Activated CD8-positive, alpha-beta T cell treated with anti-CD3 and anti-CD28 coated beads for 36 hours (primary cell): ENCODE data around the gene ROR2. TPM values are rescaled to one million over a fixed set of nuclear protein-coding genes. Genes with fewer than 3 reads are reported as not detected.

ENCODE experiments used
- ATAC-seq: fragments of 200-7000 bp; cut with Tn5 transposase; one replicate; pipeline ENCODE4 v1.10.0; 2021; ENCODE audit warnings: mild to moderate bottlenecking, moderate library complexity
- CTCF ChIA-PET: fragments of 350-600 bp; sonication (Branson Sonifier 250); formaldehyde crosslinking; loops from one replicate; lab custom pipeline; 2021; ENCODE audit warnings: antibody characterized with exemption; lab: Charles Lee
- POLR2A ChIA-PET: fragments of 350-600 bp; sonication (Branson Sonifier 250); formaldehyde crosslinking; loops from one replicate; lab custom pipeline; 2021; ENCODE audit warnings: antibody characterized with exemption; lab: Charles Lee
- DNase-seq: peaks from one replicate; pipeline ENCODE4 v3.0.0-alpha.2; 2020
- H3K27ac Mint-ChIP-seq: one replicate; pipeline ENCODE4 v1.8.0; 2021; ENCODE audit warnings: mild to moderate bottlenecking, mixed read lengths
- H3K27me3 Mint-ChIP-seq: one replicate; pipeline ENCODE4 v1.8.0; 2021; ENCODE audit warnings: mixed read lengths
- H3K36me3 Mint-ChIP-seq: one replicate; pipeline ENCODE4 v1.8.0; 2021; ENCODE audit warnings: low read depth, mixed read lengths
- H3K4me1 Mint-ChIP-seq: one replicate; pipeline ENCODE4 v1.8.0; 2021; ENCODE audit warnings: low read depth, mixed read lengths
- H3K4me3 Mint-ChIP-seq: one replicate; pipeline ENCODE4 v1.8.0; 2021; ENCODE audit warnings: mild to moderate bottlenecking, moderate library complexity, mixed read lengths
- H3K9me3 Mint-ChIP-seq: one replicate; pipeline ENCODE4 v1.8.0; 2021; ENCODE audit warnings: mixed read lengths
- intact Hi-C: fragments of 100-400 bp; cut with micrococcal nuclease; formaldehyde crosslinking; loops from one replicate; pipeline ENCODE4 v1.10.0; 2022
- total RNA-seq, 2 experiments: library from RNA; stranded (reverse); gene quantifications; one replicate each; pipeline ENCODE4 v1.2.3, GENCODE V29; 2021
- TF ChIP-seq, protein P1 (sequence below): fragments of 200-600 bp; IDR thresholded peaks from one replicate; pipeline ENCODE4 v1.8.0; 2022; ENCODE audit warnings: antibody characterized with exemption, mild to moderate bottlenecking

The ROR2 gene
- total RNA-seq, 2 experiments from 2014 or later: not detected

DNA sequence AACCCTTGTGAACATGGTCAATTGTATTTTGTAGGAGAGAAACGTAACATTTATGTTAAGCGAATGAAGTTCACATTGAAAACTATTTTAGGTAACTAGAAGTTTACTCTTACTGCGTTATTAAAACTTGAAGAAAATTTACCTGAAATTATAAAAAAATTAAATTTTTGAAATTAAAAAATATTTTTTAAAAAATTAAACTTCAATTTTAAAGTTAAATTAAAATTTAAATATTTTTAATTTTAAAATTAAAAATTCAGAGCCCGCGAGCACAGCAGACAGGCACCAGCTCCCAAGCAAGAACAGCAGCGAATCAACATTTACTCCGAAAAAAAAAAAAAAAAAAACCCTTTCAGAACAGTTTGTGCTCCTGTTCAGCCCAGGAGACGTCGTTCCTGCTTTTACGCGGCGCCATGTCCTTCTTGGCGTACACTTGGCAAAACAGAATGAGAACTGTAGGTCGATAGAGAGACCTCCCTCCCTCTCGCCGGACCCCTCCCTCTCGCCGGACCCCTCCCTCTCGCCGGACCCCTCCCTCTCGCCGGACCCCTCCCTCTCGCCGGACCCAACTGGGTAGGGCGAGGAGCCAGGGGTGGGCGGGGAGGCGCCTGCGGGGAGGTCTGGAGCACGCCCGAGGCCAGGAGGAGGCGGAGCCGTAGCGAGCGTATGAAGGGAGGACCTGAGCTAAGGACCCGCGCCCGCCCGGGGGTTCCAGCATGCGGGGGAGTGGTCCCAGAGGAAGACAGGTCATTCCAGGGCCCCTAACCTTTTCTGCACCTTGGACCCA lies 235.8 kb downstream of the ROR2 start:
- no peaks in the 10 kb centered on the region for H3K36me3 Mint-ChIP-seq
- ATAC-seq (peak; percentile 21), DNase-seq (peak; percentile 48)
- peaks cover 7% of the 10 kb centered on the region for H3K4me1 Mint-ChIP-seq
- intact Hi-C loops: no loop called here
- peaks cover 30% of the 10 kb centered on the region for H3K27me3 Mint-ChIP-seq
- H3K27ac Mint-ChIP-seq: no peak overlapping the region
- ChIA-PET POLR2A (no interaction called here), CTCF (no interaction called here)
- H3K9me3 Mint-ChIP-seq: peaks cover 5% of the 10 kb centered on the region
- TF ChIP-seq, protein P1, sequence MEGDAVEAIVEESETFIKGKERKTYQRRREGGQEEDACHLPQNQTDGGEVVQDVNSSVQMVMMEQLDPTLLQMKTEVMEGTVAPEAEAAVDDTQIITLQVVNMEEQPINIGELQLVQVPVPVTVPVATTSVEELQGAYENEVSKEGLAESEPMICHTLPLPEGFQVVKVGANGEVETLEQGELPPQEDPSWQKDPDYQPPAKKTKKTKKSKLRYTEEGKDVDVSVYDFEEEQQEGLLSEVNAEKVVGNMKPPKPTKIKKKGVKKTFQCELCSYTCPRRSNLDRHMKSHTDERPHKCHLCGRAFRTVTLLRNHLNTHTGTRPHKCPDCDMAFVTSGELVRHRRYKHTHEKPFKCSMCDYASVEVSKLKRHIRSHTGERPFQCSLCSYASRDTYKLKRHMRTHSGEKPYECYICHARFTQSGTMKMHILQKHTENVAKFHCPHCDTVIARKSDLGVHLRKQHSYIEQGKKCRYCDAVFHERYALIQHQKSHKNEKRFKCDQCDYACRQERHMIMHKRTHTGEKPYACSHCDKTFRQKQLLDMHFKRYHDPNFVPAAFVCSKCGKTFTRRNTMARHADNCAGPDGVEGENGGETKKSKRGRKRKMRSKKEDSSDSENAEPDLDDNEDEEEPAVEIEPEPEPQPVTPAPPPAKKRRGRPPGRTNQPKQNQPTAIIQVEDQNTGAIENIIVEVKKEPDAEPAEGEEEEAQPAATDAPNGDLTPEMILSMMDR: no peak
- peak overlapping the region; percentile 47 for H3K4me3 Mint-ChIP-seq

DNA sequence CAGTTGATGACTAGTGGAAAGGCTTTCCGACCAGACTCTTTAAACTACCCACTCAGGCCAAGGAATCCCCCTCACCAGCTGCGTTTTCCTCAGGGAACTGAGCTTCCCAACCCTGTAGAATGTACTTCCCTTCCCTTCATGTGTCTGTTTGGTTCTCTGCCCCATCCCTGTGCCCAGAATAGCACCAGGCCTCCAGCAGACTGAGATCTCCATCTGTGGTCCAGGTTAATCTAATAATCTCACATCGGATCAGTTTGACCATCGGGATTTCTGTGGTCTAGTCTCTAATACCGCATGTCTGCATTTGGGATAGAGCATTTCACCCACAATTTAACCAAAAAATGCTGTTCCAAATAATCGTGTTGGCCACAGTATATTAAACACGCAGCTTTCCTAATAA lies 237.2 kb downstream of the ROR2 start:
- ChIA-PET CTCF (interaction anchor here (1.5 kb wide), 1 partner anchor 21 kb away, joined by 5 read pairs; no protein-coding TSS in a partner anchor), POLR2A (interaction anchor here (0.7 kb wide), 1 partner anchor 153 kb away, joined by 3 read pairs; no protein-coding TSS in a partner anchor)
- intact Hi-C loops: no loop called here
- Mint-ChIP-seq H3K36me3 (no peaks in the 10 kb centered on the region), H3K27me3 (peaks cover 27% of the 10 kb centered on the region), H3K4me3 (no peak overlapping the region), H3K9me3 (peaks cover 5% of the 10 kb centered on the region), H3K27ac (no peak overlapping the region), H3K4me1 (peaks cover 7% of the 10 kb centered on the region)
- DNase-seq (no peak), ATAC-seq (no peak)
- TF ChIP-seq, protein P1: no peak

- no peak overlapping the region for H3K27ac Mint-ChIP-seq
- ChIA-PET CTCF (interaction anchor here (1.5 kb wide), 1 partner anchor 22 kb away, joined by 5 read pairs; no protein-coding TSS in a partner anchor), POLR2A (interaction anchor here (0.7 kb wide), 1 partner anchor 154 kb away, joined by 3 read pairs; no protein-coding TSS in a partner anchor)
- H3K27me3 Mint-ChIP-seq: peaks cover 19% of the 10 kb centered on the region
- TF ChIP-seq, protein P1: no peak
- ATAC-seq (peak; percentile 97), DNase-seq (peak; percentile 92)
- H3K36me3 Mint-ChIP-seq: no peaks in the 10 kb centered on the region
- H3K9me3 Mint-ChIP-seq: peaks cover 5% of the 10 kb centered on the region
- intact Hi-C loops: no loop called here
- no peak overlapping the region for H3K4me3 Mint-ChIP-seq
- H3K4me1 Mint-ChIP-seq: peaks cover 7% of the 10 kb centered on the region
These were observed 238.1 kb downstream of the ROR2 start for GRCh38 chr9:91711755-91712601.

DNA sequence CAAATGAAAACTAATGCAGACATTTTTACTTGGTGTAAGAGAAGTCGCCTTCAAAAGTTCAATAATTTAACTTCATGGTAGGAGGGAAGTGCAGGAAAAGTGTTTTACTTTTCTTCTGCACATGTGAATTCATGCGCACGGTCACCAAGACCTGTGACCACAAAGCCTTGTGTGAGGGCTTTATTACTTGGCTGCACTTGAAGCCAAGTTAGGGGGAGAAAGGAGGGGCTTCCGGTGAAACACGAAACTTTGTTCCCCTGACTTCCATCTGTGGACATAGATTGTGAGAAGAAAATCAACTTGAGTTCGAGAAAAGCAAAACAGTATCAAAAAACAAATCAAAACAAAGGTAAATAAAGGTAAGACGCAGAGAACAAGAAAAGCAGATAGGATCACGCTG lies 239.9 kb downstream of the ROR2 start:
- no peak for ATAC-seq
- Mint-ChIP-seq H3K27ac (no peak overlapping the region), H3K27me3 (peaks cover 6% of the 10 kb centered on the region), H3K36me3 (peaks cover 5% of the 10 kb centered on the region), H3K4me1 (peaks cover 7% of the 10 kb centered on the region), H3K9me3 (peaks cover 16% of the 10 kb centered on the region), H3K4me3 (no peak overlapping the region)
- ChIA-PET POLR2A (no interaction called here), CTCF (no interaction called here)
- DNase-seq: no peak
- TF ChIP-seq, protein P1: no peak
- intact Hi-C loops: no loop called here
